GM18511 (cell line): ENCODE data around the gene NET1.
"Not testable (repeated sequence)": the region's sequence is repeated elsewhere in the genome, so short reads cannot be mapped to it uniquely, and the experiment has no call there.

ENCODE experiments used
- ATAC-seq: cut with Tn5 transposase; IDR thresholded peaks from one replicate; pipeline ENCODE4 v1.9.1; 2021; ENCODE audit warnings: mild to moderate bottlenecking, moderate library complexity; ENCODE audit not compliant: unreplicated experiment

Gene NET1

DNA sequence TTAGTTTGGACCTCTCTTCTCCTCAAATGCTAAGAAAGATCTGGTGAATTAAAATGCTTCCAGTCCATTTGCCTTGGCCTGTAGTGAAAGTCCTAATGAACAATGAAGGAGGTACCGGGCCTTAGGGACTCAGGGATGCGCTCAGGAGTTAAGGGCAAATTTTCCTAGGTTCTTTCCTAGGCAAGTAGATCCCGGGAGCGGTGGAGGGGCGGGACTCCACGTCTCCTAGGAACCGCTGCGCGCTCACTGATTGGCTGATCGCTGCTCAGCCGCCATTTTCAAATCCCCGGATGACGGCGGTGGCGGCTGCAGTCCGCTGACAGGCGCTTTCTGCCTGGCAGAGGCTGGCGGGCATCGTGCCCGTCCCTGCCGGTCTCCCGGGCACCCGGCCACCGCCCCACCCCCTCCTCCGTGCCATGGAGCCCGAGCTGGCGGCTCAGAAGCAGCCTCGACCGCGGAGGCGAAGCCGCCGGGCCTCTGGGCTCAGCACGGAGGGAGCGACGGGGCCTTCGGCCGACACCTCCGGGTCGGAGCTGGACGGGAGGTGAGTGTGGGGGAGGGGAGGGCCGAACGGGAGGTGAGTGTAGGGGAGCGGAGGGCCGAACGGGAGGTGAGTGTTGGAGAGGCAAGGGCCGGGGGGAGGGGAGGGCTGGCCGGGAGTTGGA is at the start of gene NET1:
TSS of gene NET1 (plus strand) at position 281 of the 665 bp plus-strand sequence. CDS start at position 417, 136 bp downstream.
- ATAC-seq = peak; percentile 97

DNA sequence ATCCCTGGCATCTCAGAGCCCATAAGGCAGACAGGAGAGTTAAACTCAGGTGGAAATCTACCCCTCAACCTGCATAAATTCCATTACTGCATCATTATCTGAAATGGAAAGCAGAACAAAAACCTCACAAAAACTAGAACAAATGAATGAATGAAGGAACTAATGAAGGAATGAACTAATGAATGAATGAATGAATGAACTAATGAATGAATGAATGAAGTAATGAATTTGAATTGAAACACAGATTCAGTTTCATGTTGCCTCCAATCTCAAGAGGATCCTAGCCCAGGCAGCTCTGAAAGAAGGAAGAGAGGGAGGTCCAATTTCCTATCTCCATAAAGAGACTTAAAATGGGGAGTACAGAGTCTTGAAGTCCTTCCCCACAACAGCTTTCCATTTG is 49.5 kb upstream of the NET1 start:
- no peak for ATAC-seq

DNA sequence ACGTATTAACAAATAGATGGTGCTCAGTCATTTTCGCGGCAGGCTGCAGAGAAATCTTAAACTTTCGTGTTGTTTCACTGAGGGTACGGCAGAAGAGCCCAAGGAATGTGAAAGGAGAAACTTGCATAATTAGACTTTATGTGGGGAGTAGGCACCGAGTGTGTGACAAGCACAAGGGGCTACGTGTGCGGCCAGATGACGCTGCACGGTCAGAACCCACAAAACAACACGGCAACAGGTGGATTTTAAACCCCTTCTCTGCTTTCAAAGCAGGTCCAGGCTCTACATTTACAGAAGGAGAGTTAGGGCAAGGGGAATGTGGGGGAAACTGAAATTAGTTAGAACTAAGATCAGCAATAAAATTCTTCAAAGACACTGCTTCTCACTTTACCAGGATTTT is 48.0 kb upstream of the NET1 start:
- no peak for ATAC-seq

- ATAC-seq = no peak
Observed at GRCh38 chr10:5364890-5365338, 47.4 kb upstream of the NET1 start, which contains the start of gene UCN3. TSS of gene UCN3 (plus strand) at chr10:5364966. CDS start at chr10:5373721, 8,755 bp downstream.

DNA sequence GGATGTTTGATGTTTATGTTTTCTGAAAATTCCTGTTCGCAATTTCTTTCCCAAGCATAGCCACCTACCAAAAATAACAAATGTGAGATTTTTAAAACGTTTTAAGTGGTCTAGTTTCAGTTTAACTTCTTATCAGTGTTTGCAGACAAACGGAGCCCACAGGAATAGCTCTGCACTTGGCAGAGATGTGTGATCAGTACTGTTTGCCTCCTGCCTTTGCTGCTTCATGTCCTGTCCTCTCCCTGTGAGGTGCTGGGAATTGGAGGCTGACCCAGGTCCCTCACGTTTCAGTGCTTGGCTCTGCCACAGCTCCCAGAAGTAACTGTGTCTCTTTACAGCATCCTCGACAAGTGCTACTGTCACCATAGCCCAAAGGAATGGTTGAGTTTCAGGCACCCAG is 46.4 kb upstream of the NET1 start:
- no peak for ATAC-seq

GRCh38 chr10:5369362-5370158 is 42.8 kb upstream of the NET1 start:
- ATAC-seq = no peak

- ATAC-seq = no peak
Observed at GRCh38 chr10:5370493-5371352, 41.6 kb upstream of the NET1 start.

DNA sequence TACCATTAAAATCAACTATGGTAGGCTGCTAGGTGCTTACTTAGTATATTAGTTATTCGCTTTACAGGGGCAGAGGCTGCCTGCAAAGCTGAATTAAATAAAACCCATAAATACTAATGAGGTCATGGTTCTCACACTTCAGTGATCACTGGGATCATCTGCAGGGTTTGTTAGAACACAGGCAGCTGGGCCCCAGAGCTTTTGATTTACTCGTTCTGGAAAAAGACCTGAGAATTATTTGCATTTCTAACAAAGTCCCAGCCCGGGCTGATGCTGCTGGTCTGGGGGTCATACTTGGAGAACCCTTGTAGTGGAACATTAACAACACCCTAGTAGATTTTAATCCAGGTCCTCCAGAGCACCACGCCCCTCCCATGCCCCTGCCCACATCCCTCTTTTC is 39.0 kb upstream of the NET1 start:
- no peak for ATAC-seq

DNA sequence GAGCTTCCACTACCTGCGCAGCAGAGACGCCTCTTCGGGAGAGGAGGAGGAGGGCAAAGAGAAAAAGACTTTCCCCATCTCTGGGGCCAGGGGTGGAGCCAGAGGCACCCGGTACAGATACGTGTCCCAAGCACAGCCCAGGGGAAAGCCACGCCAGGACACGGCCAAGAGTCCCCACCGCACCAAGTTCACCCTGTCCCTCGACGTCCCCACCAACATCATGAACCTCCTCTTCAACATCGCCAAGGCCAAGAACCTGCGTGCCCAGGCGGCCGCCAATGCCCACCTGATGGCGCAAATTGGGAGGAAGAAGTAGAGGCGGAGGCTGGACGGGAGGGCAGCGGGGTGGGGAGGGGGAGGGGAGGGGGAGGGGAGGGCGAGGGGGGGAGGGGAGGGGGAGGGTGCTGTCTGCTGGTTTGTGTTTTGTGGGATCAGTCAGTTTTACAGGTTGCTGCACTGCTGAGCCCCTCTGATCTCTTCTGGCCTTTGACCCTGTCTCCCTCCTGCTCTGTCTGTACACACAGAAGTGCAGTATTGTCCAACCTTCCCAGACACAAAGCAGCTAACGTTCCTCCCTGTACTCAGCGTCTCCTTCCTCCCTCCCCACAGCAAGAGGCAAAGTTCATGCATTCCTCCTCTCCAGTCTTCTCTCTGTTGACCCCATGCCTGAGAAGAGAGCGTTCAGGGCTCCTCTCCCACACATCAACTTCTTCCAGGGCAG is 38.3 kb upstream of the NET1 start:
- ATAC-seq = no peak

GRCh38 chr10:5376450-5376849 is 35.9 kb upstream of the NET1 start:
- no peak for ATAC-seq

GRCh38 chr10:5379202-5379601 is 33.2 kb upstream of the NET1 start:
- not testable (repeated sequence) for ATAC-seq

GRCh38 chr10:5380395-5380794 is 32.0 kb upstream of the NET1 start:
- not testable (repeated sequence) for ATAC-seq

DNA sequence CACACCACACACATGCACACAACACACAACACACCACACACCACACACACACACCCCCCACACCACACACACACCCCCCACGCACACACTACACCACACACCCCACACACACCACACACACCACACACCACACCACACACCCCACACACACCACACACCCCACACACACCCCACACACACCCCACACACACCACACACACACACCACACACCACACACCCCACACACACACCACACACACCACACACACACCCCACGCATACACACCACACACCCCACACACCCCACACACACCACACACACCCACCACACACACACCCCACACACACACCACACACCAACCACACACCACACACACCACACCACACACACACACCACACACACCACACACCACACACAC is 31.2 kb upstream of the NET1 start:
- ATAC-seq = no peak

DNA sequence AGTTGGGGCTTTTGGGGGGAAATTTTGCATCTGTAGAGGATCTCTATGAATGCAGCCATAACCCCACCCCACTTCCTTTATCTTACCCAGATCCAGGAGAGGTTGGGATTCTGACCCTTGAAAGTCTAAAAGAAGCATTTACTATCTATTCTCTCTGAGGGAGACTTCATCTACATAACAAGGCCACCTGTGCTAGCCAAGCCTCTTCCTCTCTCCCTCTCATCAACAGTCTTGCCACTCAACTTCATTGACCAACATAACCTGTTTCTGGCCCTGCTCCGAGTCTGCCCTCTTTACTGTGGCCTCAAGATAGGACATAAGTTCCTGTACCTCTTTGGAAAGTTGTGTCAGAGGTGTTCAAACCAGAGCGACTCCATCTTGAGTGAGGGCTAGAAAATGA is 27.1 kb upstream of the NET1 start:
- no peak for ATAC-seq

- no peak for ATAC-seq
Observed at GRCh38 chr10:5387169-5387568, 25.2 kb upstream of the NET1 start.

- no peak for ATAC-seq
Observed at GRCh38 chr10:5390607-5391205, 21.7 kb upstream of the NET1 start.

DNA sequence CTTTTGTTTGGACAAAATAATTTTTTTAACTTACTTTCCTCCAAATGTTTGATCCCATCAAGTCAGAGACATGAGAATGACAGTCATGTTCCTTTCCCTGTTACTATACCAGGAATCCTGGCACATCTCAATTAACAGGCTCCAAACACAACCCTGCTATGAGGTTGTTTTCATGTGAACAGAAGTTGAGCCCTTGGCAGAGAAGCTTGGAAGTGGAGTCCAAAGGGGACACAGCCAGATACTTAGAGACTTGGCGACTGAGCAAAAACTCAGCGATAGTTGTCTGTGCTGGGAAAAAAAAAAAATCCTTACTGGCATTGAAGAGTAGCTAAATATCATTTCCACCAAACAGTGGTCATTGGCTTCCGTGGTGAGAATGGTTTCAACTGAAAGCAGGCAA is 20.6 kb upstream of the NET1 start:
- ATAC-seq = no peak

DNA sequence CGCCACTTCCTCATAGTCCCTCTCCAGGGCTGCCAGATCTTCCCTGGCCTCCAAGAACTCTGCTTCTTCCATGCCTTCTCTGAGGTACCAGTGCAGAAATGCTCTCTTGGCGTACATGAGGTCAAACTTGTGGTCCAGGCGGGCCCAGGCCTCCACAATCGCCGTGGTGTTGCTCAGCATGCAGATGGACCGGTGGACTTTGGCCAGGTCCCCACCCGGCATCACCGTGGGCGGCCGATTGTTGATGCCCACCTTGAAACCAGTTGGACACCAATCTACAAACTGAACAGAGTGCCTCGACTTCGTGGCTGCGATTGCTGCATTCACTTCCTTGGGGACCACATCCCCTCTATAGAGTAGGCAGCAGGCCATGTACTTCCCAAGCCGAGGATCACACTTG is 18.8 kb upstream of the NET1 start:
- ATAC-seq = no peak

GRCh38 chr10:5395168-5395567 is 17.2 kb upstream of the NET1 start:
- no peak for ATAC-seq

DNA sequence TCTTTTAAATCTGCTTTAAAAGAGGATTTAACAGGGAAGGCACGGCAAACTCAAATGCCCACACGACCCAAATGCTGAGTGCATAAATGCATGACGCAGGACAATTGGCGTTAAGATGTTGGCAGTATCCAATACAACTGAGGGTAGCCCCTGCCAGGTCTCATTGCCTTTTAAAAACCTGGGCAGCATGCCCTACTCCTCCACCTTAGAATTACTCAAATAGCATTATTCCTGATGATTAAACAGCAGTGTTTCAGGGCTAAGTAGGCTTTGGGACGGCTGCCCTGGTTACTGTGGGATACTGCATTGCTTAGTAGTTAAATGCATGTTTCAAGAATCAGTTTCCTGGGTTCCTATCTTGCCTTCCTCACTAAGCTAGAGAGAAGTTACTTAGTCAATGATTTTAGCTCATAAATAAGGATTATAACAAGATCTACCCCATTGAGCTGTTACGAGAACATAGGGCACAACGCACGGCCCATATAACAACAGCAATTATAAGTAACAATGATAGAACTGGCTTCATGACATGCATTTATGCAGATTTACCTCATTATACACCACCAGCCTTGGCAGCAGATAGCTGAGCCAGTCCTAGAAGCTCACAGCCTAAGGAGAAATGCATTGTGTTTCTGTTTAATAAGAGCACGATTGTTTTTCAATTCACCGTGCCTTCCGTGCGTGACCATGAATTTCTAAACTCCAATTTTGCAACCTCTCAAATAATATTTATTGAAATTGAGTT is 15.6 kb upstream of the NET1 start:
- no peak for ATAC-seq
